ENCODE results near the gene ATF7IP2. TPM values are rescaled to one million over a fixed set of nuclear protein-coding genes. Genes with fewer than 3 reads are reported as not detected.

ATF7IP2 gene
- total RNA-seq, 1 experiment from 2014 or later = 7.4 TPM

DNA sequence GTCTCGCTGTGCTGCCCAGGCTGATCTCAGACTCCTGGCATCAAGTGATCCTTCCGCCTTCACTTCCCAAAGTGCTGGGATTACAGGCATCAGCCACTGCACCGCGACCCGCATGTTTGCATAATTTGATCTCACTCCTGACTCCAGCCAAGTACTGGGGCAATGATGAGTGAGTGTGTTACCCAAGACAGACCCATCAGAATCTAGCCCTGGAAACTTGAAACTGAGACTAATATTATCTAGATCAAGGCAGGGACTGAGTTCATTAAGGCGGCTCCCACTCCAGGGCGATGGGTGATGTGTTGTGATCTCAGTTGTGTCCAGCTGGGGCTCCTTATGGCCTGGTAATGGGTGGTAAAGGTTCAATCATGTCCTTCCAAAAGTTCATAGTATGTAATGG, 141.1 kb downstream of the ATF7IP2 start:
- Histone ChIP-seq H3K9ac (ENCODE audit: low read length) (no peak overlapping the region), H3K4me1 (ENCODE audit: control insufficient read depth in 1 of 2, insufficient read depth in 2 of 2, low read length in 2 of 2) (no peaks in the 10 kb centered on the region), H3K79me2 (ENCODE audit: insufficient read depth, low read length) (no peaks in the 10 kb centered on the region), H3K9me2 (ENCODE audit: insufficient read depth) (no peaks in the 10 kb centered on the region), H2AFZ (ENCODE audit: low read depth, low read length, poor library complexity, severe bottlenecking) (no peak overlapping the region), H3K4me3 (replicated peaks in 1 of 2; ENCODE audit: low read depth in 1 of 2, low read length in 2 of 2) (no peak overlapping the region), H4K20me1 (ENCODE audit: insufficient read depth) (no peaks in the 10 kb centered on the region), H3K9me3 (ENCODE audit: control insufficient read depth in 1 of 2, insufficient read depth in 1 of 2, low read depth in 1 of 2, low read length in 2 of 2) (no peaks in the 10 kb centered on the region), H3K27me3 (ENCODE audit: insufficient read depth, low read length) (no peaks in the 10 kb centered on the region), H3K4me2 (ENCODE audit: low read length) (no peak overlapping the region), H3K27ac (ENCODE audit: low read depth, low read length) (no peak overlapping the region), H3K36me3 (ENCODE audit: control insufficient read depth in 1 of 2, insufficient read depth in 2 of 2, low read length in 2 of 2) (0 out of 4 replicates have a peak, but pooled peaks cover 0 to 3% of the 10 kb centered on the region in 2 experiments)
- DNase-seq (ENCODE audit: low read depth, low spot score) = no peak
- CTCF ChIA-PET = no interaction called here
- RAD21 ChIA-PET (ENCODE audit: low non-redundant PET in 1 of 2, low total read pairs in 2 of 2, uncharacterized antibody in 2 of 2, unreplicated experiment in 2 of 2) = no interaction called here
- ATAC-seq = no peak
- POLR2A ChIA-PET = no interaction called here
- no TSS peak for BruUV-seq (replicated peaks)
- TF ChIP-seq ZFX (IDR thresholded peaks at IDR 0.05) (no peak), RAD21 (IDR thresholded peaks at IDR 0.05; ENCODE audit: low read depth) (no peak), SRF (IDR thresholded peaks at IDR 0.05; ENCODE audit: low read depth) (no peak), FOSL1 (IDR thresholded peaks at IDR 0.05; ENCODE audit: low read depth) (no peak), YY1 (IDR thresholded peaks at IDR 0.05; ENCODE audit: extremely low read depth, insufficient replicate concordance, low read depth, low read length) (no peak)
- intact Hi-C loops (cut with micrococcal nuclease) = no loop called here

DNA sequence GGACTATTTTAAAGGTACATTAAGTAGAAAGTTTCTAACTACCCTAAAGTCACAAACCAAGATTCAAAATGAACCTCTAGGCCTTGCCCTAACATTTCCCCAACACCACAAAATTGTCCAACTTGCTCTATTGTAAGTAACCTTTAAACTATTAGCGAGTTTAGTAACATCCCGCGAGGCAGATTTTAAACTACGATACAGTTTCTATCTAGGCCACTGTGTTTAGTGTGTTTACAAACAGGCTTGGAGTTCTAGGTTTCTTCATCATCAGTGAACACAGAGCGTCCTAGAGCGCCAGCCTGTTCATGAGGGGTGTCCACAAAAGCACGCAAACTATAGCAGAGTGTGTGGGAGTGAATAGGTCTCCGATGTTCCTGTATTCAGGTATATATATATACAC, 142.8 kb downstream of the ATF7IP2 start:
- ATAC-seq = no peak
- no peak for TF ChIP-seq FOSL1 (IDR thresholded peaks at IDR 0.05; ENCODE audit: low read depth)
- no peak for TF ChIP-seq SP1 (IDR thresholded peaks at IDR 0.05; ENCODE audit: low read depth)
- no peak for TF ChIP-seq ZFX (IDR thresholded peaks at IDR 0.05)
- no peak for TF ChIP-seq JUND (IDR thresholded peaks at IDR 0.05)
- intact Hi-C loops (cut with micrococcal nuclease) = no loop called here

More for the DNA sequence above, 142.8 kb downstream of the ATF7IP2 start:
- peaks cover 4 to 5% of the 10 kb centered on the region in 2 experiments for H3K4me1 ChIP-seq (ENCODE audit: control insufficient read depth in 1 of 2, insufficient read depth in 2 of 2, low read length in 2 of 2)
- no peaks in the 10 kb centered on the region for H3K79me2 ChIP-seq (ENCODE audit: insufficient read depth, low read length)
- H4K20me1 ChIP-seq (ENCODE audit: insufficient read depth) = no peaks in the 10 kb centered on the region
- no TSS peak for BruUV-seq (replicated peaks)
- H3K4me3 ChIP-seq (replicated peaks in 1 of 2; ENCODE audit: low read depth in 1 of 2, low read length in 2 of 2) = no peak overlapping the region
- no peak overlapping the region for H3K9ac ChIP-seq (ENCODE audit: low read length)
- H3K9me3 ChIP-seq (ENCODE audit: control insufficient read depth in 1 of 2, insufficient read depth in 1 of 2, low read depth in 1 of 2, low read length in 2 of 2) = no peaks in the 10 kb centered on the region
- no peak overlapping the region for H3K27ac ChIP-seq (ENCODE audit: low read depth, low read length)
- no peaks in the 10 kb centered on the region for H3K27me3 ChIP-seq (ENCODE audit: insufficient read depth, low read length)
- peaks cover 2 to 3% of the 10 kb centered on the region in 2 experiments; a peak in 1 of 4 replicates for H3K36me3 ChIP-seq (ENCODE audit: control insufficient read depth in 1 of 2, insufficient read depth in 2 of 2, low read length in 2 of 2)
- H2AFZ ChIP-seq (ENCODE audit: low read depth, low read length, poor library complexity, severe bottlenecking) = no peak overlapping the region
- H3K9me2 ChIP-seq (ENCODE audit: insufficient read depth) = no peaks in the 10 kb centered on the region
- ChIA-PET CTCF (no interaction called here), RAD21 (ENCODE audit: low non-redundant PET in 1 of 2, low total read pairs in 2 of 2, uncharacterized antibody in 2 of 2, unreplicated experiment in 2 of 2) (no interaction called here), POLR2A (no interaction called here)
- H3K4me2 ChIP-seq (ENCODE audit: low read length) = no peak overlapping the region
- no peak for DNase-seq (ENCODE audit: low read depth, low spot score)
